HCT116 (cell line): Measurements from ENCODE around the gene LIPG. TPM values are rescaled to one million over a fixed set of nuclear protein-coding genes. Genes with fewer than 3 reads are reported as not detected.
"Not testable (repeated sequence)": the region's sequence is repeated elsewhere in the genome, so short reads cannot be mapped to it uniquely, and the experiment has no call there.

Experiments
- ATAC-seq: fragments of 200-7000 bp; cut with Tn5 transposase; 2 replicates; pipeline ENCODE4 v1.9.1; 2020; ENCODE audit warnings: mild to moderate bottlenecking, moderate library complexity
- BruUV-seq: library from RNA; stranded (reverse); fragments of 400-500 nt; replicated peaks from 2 replicates; lab custom pipeline; 2021; lab: Mats Ljungman, UMichigan
- CTCF ChIA-PET: fragments of 300-600 bp; sonication (Branson Sonifier 250); formaldehyde crosslinking; loops from one replicate; lab custom pipeline; 2021; ENCODE audit warnings: antibody characterized with exemption; lab: Charles Lee
- POLR2A ChIA-PET: fragments of 300-600, 350-600 bp; sonication (Branson Sonifier 250); formaldehyde crosslinking; loops from one replicate; lab custom pipeline; 2021; ENCODE audit warnings: antibody characterized with exemption; lab: Charles Lee
- RAD21 ChIA-PET, 2 experiments: fragments of 300-600 bp; sonication (Branson Sonifier 250); formaldehyde crosslinking; loops; one replicate each; lab custom pipeline; 2023; ENCODE audit warnings: low total read pairs in 2 of 2; ENCODE audit not compliant: uncharacterized antibody in 2 of 2, unreplicated experiment in 2 of 2, low non-redundant PET in 1 of 2; lab: Charles Lee
- DNase-seq: peaks from one replicate; pipeline ENCODE4 v3.0.0-alpha.2; 2010; ENCODE audit warnings: low read depth, low spot score
- H2AFZ ChIP-seq: fragments of 200-600 bp; shearing (Covaris generic), sonication (generic); 2 replicates; pipeline ENCODE4 v1.6.1; 2017; ENCODE audit warnings: low read depth, mixed run types, mixed read lengths, antibody characterized with exemption, low read length; ENCODE audit not compliant: poor library complexity, severe bottlenecking
- H3K27ac ChIP-seq: 2 replicates; pipeline ENCODE4 v1.5.1; 2012; ENCODE audit warnings: low read depth, low read length
- H3K27me3 ChIP-seq: fragments of 200-600 bp; sonication (generic); 2 replicates; pipeline ENCODE4 v1.6.1; 2016; ENCODE audit warnings: mixed run types, low read length, mixed read lengths; ENCODE audit not compliant: insufficient read depth
- H3K36me3 ChIP-seq, 2 experiments: fragments of 200-500 bp in 1 of 2; fragments of 200-600 bp in 1 of 2; sonication (Bioruptor generic) in 1 of 2; sonication (generic) in 1 of 2; 2 replicates each; pipeline versions ENCODE4 v1.5.1 to v1.6.1; 2014 to 2016; ENCODE audit warnings: low read length in 2 of 2, inconsistent platforms in 1 of 2, mixed read lengths in 1 of 2, mixed run types in 1 of 2; ENCODE audit not compliant: insufficient read depth in 2 of 2, control insufficient read depth in 1 of 2
- H3K4me1 ChIP-seq, 2 experiments: fragments of 200-600 bp in 1 of 2; sonication (generic) in 1 of 2; 2 replicates each; pipeline versions ENCODE4 v1.5.1 to v1.6.1; 2012 to 2017; ENCODE audit warnings: low read length in 2 of 2, inconsistent platforms in 1 of 2, mild to moderate bottlenecking in 1 of 2, mixed read lengths in 1 of 2, mixed run types in 1 of 2, moderate library complexity in 1 of 2; ENCODE audit not compliant: insufficient read depth in 2 of 2, control insufficient read depth in 1 of 2
- H3K4me2 ChIP-seq: fragments of 200-600 bp; sonication (generic); 2 replicates; pipeline ENCODE4 v1.6.1; 2017; ENCODE audit warnings: mixed run types, low read length, mixed read lengths
- H3K4me3 ChIP-seq, 2 experiments: fragments of 200-600 bp in 1 of 2; sonication (generic) in 1 of 2; replicated peaks in 1 of 2; 2 replicates each; pipeline ENCODE4 v1.5.1; 2011 to 2016; ENCODE audit warnings: low read length in 2 of 2, control low read depth in 1 of 2, low read depth in 1 of 2, mild to moderate bottlenecking in 1 of 2, mixed read lengths in 1 of 2, mixed run types in 1 of 2
- H3K79me2 ChIP-seq: fragments of 200-600 bp; sonication (generic); 2 replicates; pipeline ENCODE4 v1.6.1; 2017; ENCODE audit warnings: mild to moderate bottlenecking, mixed run types, low read length, moderate library complexity, mixed read lengths; ENCODE audit not compliant: insufficient read depth
- H3K9ac ChIP-seq: fragments of 200-600 bp; sonication (generic); 2 replicates; pipeline ENCODE4 v1.6.1; 2016; ENCODE audit warnings: low read length, mixed read lengths
- H3K9me2 ChIP-seq: fragments of 200-600 bp; sonication (generic), shearing (Covaris generic); 2 replicates; pipeline ENCODE4 v1.6.1; 2017; ENCODE audit warnings: mixed run types, mild to moderate bottlenecking, moderate library complexity; ENCODE audit not compliant: insufficient read depth
- H3K9me3 ChIP-seq, 2 experiments: fragments of 200-500 bp in 1 of 2; fragments of 200-600 bp in 1 of 2; sonication (Bioruptor generic) in 1 of 2; sonication (generic) in 1 of 2; 2 replicates each; pipeline ENCODE4 v1.6.1; 2014 to 2017; ENCODE audit warnings: low read length in 2 of 2, mixed read lengths in 2 of 2, inconsistent platforms in 1 of 2, low read depth in 1 of 2, mild to moderate bottlenecking in 1 of 2, mixed run types in 1 of 2, moderate library complexity in 1 of 2; ENCODE audit not compliant: control insufficient read depth in 1 of 2, insufficient read depth in 1 of 2
- H4K20me1 ChIP-seq: fragments of 200-600 bp; sonication (generic), shearing (Covaris generic); 2 replicates; pipeline ENCODE4 v1.6.1; 2017; ENCODE audit warnings: mixed run types, mild to moderate bottlenecking, moderate library complexity; ENCODE audit not compliant: insufficient read depth
- CBX3 ChIP-seq: IDR thresholded peaks from 2 replicates; pipeline ENCODE4 v1.6.1; 2012; ENCODE audit warnings: low read depth
- CEBPB ChIP-seq: IDR thresholded peaks from 2 replicates; pipeline ENCODE4 v1.6.1; 2012; ENCODE audit warnings: low read depth
- FOSL1 ChIP-seq: IDR thresholded peaks from 2 replicates; pipeline ENCODE4 v1.6.1; 2012; ENCODE audit warnings: low read depth
- RAD21 ChIP-seq: IDR thresholded peaks from 2 replicates; pipeline ENCODE4 v1.6.1; 2012; ENCODE audit warnings: low read depth, mild to moderate bottlenecking
- TCF7L2 ChIP-seq: IDR thresholded peaks from 2 replicates; pipeline ENCODE4 v1.7.0; 2011; ENCODE audit warnings: borderline replicate concordance, inconsistent platforms; ENCODE audit not compliant: insufficient read depth, insufficient read length; ENCODE audit errors: extremely low read depth
- intact Hi-C: fragments of 100-400 bp; cut with micrococcal nuclease; formaldehyde crosslinking; loops from 2 replicates; pipeline ENCODE4 v1.10.0; 2022
- total RNA-seq: library from RNA; stranded (reverse); gene quantifications from one replicate; pipeline ENCODE4 v1.2.1, GENCODE V29; 2021; ENCODE audit not compliant: unreplicated experiment
- TF ChIP-seq, protein P1 (sequence below): IDR thresholded peaks from 2 replicates; pipeline ENCODE4 v1.6.1; 2012; ENCODE audit warnings: low read depth
- TF ChIP-seq, protein P2 (sequence below), 3 experiments: fragments of 200-600 bp in 1 of 3; sonication (generic) in 1 of 3; IDR thresholded peaks in 2 of 3; conservative IDR thresholded peaks in 1 of 3; 2 replicates each; pipeline ENCODE4 v1.5.1; 2012 to 2017; ENCODE audit warnings: low read depth in 2 of 3, low read length in 2 of 3, antibody characterized with exemption in 1 of 3, borderline replicate concordance in 1 of 3, control low read depth in 1 of 3, mild to moderate bottlenecking in 1 of 3, mixed read lengths in 1 of 3, mixed run types in 1 of 3, moderate library complexity in 1 of 3; ENCODE audit not compliant: insufficient read depth in 1 of 3

Gene LIPG
- total RNA-seq, 1 experiment from 2014 or later, result 2.6 TPM

DNA sequence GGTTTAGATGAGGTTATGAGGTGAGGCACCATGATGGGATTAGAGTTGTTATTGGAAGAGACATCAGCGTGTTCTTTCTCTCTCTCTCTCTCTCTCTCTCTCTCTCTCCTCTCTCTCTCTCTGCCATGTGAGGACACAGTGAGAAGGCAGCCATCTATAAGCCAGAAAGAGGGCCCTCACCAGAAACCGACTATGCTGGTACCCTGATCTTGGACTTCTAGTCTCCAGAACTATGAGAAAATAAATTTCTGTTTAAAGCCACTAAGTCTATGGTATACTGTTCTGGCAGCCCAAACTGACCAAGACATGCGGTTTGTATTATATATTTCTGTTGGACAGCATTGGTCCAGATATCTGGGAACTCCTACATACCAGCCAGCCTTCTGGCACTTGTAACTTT is 3.5 kb upstream of the LIPG start (continued):
- TF ChIP-seq, protein P1, sequence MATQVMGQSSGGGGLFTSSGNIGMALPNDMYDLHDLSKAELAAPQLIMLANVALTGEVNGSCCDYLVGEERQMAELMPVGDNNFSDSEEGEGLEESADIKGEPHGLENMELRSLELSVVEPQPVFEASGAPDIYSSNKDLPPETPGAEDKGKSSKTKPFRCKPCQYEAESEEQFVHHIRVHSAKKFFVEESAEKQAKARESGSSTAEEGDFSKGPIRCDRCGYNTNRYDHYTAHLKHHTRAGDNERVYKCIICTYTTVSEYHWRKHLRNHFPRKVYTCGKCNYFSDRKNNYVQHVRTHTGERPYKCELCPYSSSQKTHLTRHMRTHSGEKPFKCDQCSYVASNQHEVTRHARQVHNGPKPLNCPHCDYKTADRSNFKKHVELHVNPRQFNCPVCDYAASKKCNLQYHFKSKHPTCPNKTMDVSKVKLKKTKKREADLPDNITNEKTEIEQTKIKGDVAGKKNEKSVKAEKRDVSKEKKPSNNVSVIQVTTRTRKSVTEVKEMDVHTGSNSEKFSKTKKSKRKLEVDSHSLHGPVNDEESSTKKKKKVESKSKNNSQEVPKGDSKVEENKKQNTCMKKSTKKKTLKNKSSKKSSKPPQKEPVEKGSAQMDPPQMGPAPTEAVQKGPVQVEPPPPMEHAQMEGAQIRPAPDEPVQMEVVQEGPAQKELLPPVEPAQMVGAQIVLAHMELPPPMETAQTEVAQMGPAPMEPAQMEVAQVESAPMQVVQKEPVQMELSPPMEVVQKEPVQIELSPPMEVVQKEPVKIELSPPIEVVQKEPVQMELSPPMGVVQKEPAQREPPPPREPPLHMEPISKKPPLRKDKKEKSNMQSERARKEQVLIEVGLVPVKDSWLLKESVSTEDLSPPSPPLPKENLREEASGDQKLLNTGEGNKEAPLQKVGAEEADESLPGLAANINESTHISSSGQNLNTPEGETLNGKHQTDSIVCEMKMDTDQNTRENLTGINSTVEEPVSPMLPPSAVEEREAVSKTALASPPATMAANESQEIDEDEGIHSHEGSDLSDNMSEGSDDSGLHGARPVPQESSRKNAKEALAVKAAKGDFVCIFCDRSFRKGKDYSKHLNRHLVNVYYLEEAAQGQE, result no peak
- no peak for TF ChIP-seq TCF7L2
- TF ChIP-seq, protein P2, sequence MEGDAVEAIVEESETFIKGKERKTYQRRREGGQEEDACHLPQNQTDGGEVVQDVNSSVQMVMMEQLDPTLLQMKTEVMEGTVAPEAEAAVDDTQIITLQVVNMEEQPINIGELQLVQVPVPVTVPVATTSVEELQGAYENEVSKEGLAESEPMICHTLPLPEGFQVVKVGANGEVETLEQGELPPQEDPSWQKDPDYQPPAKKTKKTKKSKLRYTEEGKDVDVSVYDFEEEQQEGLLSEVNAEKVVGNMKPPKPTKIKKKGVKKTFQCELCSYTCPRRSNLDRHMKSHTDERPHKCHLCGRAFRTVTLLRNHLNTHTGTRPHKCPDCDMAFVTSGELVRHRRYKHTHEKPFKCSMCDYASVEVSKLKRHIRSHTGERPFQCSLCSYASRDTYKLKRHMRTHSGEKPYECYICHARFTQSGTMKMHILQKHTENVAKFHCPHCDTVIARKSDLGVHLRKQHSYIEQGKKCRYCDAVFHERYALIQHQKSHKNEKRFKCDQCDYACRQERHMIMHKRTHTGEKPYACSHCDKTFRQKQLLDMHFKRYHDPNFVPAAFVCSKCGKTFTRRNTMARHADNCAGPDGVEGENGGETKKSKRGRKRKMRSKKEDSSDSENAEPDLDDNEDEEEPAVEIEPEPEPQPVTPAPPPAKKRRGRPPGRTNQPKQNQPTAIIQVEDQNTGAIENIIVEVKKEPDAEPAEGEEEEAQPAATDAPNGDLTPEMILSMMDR (IDR thresholded peaks at IDR 0.05 in 2 of 3, conservative IDR thresholded peaks at IDR 0.05 in 1 of 3; ENCODE audit: borderline replicate concordance in 1 of 3, insufficient read depth in 1 of 3, low read depth in 2 of 3, low read length in 2 of 3), result no peak
- TF ChIP-seq CEBPB, result no peak
- TF ChIP-seq FOSL1, result no peak
- no peak for TF ChIP-seq CBX3
- no peak for TF ChIP-seq RAD21

DNA sequence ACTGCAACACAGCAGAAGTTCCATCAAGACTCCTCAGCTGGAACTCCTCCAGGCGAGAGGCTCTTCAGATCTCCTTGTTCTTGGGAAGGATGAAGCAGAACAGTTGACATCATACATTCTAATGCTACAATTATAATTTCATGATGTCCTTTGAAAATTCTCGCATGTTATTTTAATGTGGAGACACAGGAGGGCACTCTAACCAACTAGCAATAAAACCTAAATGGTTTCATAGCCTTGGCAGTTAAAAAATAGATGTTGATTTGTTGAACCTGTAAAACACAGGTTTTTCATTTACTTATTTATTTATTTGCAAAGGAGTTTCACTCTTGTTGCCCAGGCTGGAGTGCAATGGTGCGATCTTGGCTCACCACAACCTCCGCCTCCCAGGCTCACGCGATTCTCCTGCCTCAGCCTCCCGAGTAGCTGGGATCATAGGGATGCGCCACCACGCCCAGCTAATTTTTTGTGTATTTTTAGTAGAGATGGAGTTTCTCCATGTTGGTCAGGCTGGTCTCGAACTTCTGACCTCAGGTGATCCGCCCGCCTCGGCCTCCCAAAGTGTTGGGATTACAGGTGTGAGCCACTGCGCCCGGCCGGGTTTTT is 2.4 kb upstream of the LIPG start:
- H3K9ac ChIP-seq, RAD21 ChIA-PET, H3K79me2 ChIP-seq, H4K20me1 ChIP-seq, H3K27me3 ChIP-seq, H2AFZ ChIP-seq, H3K9me3 ChIP-seq, H3K36me3 ChIP-seq, BruUV-seq, H3K27ac ChIP-seq, H3K9me2 ChIP-seq, H3K4me3 ChIP-seq, DNase-seq, POLR2A ChIA-PET, H3K4me2 ChIP-seq, ATAC-seq: not testable (repeated sequence)
- intact Hi-C loops, result loop anchor here (1.0 kb wide), 4 partner anchors 49 to 299 kb away; no protein-coding TSS in a partner anchor
- peak; percentile 82 for TF ChIP-seq RAD21
- TF ChIP-seq, protein P2 (IDR thresholded peaks at IDR 0.05 in 2 of 3, conservative IDR thresholded peaks at IDR 0.05 in 1 of 3; ENCODE audit: borderline replicate concordance in 1 of 3, insufficient read depth in 1 of 3, low read depth in 2 of 3, low read length in 2 of 3), result peak; percentile 37 to 74 (median 59); a peak in 5 of 6 replicates
- CTCF ChIA-PET, result interaction anchor here (0.9 to 3.4 kb wide), 8 partner anchors 12 to 299 kb away, joined by 3 to 16 read pairs (median 4); no protein-coding TSS in a partner anchor
- peaks cover 21 to 37% of the 10 kb centered on the region in 2 experiments for H3K4me1 ChIP-seq
